GM19351 (cell line): ENCODE data around the gene GATA2.

Experiments used
- ATAC-seq: cut with Tn5 transposase; IDR thresholded peaks from one replicate; pipeline ENCODE4 v1.9.1; 2021; ENCODE audit warnings: mild to moderate bottlenecking, moderate library complexity; ENCODE audit not compliant: unreplicated experiment

The GATA2 gene

DNA sequence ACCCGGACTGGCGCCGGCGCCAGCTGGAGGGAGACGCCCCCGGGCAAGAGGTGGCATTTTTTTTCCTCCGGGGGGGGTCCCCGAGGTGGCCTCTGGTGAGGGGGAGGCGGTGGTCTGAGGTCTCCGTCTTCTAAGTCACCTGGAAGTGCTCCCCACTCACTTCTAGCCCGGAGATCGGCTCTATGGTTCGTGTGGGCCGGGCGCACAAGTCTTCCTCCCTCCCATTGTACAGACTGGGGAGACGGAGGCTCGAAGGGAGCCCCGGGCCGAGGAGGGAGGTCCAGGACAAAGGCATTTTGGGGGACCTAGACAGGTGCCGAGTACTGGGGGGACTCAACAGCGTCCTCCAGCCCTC is 4.4 kb downstream of the GATA2 start:
- ATAC-seq, result no peak

DNA sequence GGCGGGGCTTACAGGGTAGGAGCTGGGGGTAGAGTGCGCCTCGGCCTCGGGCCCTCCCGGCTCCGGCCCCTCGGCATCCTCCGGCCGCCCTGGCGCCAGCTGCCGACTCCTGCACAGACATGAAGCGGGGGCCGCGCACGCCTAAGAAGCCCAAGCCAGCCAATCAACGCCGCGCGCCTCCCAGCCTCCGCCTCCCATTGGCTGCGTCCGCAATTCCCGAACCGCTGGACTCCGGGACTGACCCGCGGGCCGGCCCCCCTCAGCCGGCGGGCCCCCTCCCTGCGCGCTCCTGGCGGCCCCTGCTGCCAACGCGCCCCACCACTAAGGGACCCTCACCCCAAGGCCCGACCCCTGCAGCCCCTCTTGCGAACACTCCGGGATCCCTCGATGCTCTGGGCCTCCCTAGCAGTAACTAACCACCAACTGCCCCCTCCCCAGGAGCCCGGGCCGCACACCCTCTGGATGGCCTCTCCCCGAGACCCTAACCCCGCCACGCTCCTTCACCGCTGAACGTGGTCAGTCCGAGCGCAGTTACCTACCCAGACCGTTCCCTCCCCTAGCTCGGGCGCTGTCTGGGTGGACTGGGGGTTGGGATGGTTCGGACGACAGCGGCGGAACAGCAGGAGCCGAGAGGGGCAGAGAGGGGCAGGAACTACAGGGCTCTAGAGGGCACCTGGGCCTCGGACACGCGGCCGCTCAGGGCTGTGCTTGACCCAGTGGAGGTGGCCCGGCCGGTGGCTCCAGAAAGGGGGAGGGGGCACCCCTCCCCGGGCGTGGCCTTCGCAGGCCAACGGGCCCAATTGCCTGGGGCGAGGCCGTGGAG is 5.0 kb downstream of the GATA2 start:
- peak; percentile 43 for ATAC-seq

DNA sequence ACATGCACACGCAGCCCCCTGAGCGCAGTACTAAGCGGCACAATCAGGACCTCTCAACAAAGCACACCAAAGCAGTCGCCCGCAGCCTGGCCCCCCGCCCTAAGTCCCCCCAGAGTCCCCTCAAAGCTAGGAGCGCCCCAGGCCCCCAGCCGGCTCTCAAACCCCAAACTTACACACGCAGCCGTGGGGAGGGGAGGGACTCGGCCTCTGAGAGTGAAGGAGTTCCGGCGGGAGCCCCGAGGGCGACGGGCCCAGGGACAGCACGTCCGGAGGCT is 5.5 kb downstream of the GATA2 start:
- ATAC-seq, result no peak

DNA sequence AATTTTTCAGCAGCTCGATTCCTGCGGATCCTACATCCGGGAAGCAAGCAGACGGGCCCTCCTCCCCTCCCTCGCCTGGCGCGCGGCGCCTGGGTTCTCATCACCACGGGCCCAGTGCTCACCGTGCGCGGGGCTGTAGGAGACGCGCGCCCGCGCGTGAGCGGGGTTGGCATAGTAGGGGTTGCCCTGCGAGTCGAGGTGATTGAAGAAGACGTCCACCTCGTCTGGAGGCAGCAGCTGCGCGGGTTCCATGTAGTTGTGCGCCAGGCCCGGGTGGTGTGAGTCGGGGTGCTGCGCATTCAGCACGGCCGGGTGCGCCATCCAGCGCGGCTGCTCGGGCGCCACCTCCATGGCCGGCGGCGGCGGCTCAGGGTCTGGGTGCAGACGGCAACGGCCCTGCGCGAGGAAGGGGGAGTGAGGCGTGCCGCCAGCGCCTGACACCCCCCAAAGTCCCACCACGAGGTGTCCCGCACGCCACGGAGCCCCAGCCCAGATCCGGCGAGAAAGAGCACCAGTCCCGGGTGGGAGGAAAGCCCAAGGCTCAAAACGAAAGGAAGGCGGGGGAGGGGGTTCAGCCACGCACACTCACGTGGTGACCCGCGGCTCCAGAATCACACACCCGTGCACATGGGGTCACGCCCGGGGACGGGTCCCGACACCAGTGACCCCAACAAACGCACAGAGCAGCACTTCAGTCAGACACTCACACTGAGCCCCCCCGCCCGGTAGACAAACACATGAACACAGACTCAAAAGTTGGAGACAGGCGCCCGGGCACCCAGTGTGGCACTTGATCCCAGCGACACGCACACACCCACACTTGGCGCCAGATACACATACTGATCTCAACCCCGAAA is 6.1 kb downstream of the GATA2 start:
- no peak for ATAC-seq

DNA sequence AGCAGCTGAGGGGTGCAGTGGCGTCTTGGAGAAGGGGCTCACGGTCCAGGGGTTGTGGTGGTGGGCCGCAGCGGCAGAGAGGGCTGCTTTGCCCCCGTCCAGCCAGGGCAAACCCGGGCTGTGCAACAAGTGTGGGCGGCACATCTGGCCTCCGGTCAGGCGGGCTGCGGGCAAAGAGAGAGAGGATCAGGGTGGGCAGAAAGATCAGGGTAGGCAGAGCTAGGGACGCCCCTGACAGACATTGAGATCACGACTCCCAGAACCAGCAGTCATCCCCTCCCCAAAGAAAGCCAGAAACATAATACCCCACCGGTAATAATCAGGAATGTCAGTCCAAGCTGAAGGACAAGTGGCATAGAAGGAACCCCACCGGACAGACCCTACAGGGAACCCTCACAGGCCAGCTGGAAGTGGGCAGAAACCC is 6.8 kb downstream of the GATA2 start:
- ATAC-seq, result no peak

DNA sequence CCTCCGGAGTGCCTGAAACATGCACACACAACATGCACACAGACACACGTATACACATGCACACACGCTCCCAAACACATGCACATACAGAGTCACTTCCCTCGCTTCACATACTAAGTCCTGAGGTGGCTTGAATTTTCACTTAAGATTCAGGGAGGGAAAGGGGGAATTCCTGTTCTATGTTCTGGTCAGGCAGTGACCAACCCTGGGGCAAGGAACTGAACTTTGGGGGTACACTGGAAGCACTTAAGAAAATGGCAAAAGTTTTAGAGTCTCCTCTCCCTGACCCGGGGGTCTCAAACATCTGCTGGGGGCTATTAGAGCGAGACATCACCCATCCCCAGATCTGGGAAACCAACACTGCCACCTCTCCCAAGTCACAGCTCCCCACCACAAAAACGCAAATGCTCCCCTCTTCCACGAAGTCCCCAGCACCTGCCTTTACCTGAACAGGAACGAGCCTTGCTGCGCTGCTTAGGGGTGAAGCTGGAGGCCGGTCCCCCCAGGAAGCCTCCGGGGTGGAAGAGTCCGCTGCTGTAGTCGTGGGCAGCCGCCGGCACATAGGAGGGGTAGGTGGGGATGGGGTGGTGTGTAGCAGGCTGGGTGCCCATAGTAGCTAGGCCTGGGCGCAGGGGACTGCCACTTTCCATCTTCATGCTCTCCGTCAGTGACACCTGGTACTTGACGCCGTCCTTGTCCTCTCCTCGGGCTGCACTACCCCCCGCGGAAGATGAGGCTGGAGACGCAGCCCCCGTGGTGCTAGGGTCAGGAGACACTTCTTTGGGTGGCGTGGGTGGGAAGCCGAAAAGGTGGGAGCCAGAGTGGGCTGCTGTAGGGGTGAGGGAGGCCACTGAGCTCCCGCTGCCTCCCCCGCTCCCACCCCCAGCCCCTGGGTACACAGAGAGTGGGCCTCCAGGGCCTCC is 7.5 kb downstream of the GATA2 start:
- no peak for ATAC-seq

DNA sequence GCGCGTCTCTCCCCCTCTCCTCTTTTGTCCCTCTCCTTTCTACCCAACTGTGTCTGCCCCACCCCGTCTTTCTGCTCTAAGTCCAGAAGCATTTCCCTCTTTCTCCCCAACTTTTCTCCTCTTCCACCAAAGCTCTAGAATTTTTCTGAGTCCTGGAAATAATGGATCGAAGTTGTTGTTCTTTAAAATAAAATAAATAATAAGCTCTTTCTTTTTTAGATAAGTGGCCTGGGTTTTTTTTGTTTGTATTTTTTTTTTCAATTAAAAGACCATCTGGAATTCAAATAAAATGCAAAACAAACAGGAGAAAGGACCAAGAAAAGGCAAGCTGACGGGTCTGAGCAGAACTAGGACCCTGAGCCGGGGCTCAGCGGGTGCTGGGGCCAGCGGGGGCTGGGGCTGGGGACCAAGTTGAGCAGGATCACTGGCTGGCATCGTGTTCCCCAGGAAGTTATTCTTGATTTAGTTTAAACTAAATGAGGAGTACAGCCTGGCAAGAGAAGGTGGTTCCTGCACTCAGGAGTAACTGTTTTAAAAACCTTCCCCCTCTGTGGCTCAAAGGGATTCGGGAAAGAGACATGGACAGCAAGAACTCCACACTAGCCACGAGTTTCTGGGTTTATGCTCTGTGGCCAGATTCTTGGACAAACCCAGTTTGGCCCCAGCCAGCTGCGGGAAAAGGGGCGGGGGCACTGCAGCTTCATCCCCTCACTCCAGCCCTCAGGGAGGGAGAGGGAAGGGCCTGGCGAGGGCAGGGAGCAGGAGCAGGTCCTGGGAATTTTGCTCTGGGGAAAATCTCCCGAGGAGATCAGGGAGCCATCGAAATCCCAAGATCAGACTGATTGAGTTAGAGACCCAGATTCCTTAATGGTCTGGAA is 8.4 kb downstream of the GATA2 start:
- ATAC-seq, result no peak

DNA sequence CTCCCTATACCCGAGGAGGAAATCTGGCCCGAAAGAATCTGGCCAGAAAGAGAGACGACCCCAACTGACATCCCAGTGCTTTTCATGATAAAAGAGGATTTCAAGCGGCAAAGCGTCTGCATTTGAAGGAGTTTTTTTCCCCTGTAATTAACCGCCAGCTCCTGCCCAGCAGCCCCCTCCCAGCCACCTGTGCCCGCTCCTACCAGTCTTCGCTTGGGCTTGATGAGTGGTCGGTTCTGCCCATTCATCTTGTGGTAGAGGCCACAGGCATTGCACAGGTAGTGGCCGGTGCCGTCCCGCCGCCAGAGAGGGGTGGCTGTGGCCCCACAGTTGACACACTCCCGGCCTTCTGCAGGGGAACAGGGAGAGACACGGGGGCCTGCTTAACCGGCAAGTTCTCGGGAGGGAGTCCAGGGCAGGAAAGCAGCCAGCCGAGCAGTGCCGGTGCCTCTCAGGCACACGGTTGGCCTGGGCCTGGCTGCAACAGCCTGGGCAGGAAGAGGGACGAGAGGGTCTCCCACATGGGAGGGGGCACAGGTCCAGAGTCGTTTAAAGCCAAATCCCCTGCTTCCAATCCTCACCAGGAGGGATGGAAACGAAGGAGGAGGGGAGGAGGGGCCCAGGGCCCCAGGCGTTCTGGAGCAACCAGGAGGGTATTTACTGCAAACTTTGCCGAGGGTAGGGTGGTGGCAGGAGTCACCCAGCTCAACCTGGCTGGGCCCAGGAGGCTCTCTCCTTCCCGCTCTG is 9.2 kb downstream of the GATA2 start:
- no peak for ATAC-seq

DNA sequence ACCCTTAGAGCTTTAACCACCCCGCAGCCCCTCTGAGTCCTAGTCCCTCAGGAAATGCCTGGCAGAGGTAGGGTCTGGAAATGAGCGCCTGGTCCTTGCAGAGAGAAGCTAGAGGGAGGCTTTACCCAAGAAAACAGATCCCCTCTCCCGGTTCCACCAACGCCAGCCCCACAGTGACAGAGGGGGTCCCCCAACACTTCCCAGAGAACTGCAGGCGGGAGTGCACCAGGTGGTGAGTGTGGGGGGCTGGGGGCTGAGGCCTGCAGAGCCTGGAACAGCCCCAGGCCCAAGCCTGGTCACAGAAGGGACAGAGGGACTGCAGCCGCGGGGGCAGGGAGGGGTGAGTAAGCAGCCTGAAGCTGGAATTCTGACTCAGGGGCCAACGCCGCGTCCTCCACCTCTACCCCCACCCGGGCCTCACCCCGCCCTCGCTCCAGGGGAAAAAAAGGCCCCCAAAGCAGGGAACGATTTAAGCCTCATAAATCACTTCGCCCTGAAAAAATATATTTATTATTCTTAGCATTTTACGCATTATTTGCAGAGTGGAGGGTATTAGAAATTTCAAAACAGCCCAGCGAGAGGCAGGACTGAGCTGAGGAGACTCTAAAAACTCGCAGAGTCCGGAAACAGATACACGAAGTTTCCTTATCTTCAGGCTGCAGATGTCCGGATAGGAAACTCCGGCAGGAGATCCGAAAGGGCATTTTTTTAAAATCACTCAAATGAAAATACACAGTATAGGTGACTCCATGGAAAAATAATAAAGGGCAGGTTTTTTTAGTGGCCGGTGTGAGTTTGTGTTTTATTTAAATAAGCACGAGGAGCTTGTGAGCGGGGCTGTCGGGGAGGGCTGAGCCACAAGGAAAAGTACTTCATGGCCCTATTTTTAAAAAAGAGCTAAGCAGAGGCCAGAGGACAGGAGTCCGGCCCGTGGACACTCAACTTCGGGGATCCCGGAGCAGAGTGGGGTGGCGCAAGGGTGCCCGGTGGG is 10.0 kb downstream of the GATA2 start:
- ATAC-seq, result no peak

DNA sequence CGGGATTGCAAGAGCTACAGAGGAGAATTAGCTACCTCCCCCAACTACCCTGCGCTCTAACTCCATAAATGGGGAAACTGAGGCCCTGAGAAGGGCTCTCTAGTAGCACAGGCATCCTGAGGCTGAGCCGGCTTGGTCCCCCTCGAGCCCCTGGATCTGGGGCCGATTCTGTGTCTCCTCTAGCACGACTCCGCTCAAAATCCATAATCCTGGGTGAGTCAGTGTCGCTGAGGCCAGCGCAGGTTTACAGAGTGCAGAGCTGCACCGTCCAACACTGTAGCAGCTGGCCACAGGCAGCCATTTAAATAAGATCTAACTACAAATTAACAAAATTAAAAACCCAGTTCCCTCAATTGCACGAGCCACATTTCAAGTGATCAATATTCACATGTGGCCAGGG is 10.8 kb downstream of the GATA2 start:
- no peak for ATAC-seq

DNA sequence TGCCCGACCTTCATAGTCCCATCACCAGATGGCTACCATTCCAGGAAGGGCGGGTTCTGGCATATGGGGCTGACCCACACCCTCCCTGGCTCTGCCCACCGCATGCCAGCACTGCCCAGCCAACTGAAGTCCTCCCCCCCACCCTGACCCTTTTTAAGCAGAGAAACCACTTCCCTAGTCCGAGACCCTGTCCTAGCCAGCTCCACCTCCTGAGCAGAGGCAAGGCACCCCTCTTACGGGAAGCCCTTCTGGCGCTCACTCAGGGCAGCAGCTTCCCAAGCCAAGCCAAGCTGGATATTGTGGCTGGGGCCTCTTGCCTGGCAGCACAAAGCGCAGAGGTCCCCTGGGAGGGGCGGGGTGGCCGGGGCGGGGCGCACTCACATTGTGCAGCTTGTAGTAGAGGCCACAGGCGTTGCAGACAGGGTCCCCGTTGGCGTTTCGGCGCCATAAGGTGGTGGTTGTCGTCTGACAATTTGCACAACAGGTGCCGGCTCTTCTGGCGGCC is 11.5 kb downstream of the GATA2 start:
- no peak for ATAC-seq

DNA sequence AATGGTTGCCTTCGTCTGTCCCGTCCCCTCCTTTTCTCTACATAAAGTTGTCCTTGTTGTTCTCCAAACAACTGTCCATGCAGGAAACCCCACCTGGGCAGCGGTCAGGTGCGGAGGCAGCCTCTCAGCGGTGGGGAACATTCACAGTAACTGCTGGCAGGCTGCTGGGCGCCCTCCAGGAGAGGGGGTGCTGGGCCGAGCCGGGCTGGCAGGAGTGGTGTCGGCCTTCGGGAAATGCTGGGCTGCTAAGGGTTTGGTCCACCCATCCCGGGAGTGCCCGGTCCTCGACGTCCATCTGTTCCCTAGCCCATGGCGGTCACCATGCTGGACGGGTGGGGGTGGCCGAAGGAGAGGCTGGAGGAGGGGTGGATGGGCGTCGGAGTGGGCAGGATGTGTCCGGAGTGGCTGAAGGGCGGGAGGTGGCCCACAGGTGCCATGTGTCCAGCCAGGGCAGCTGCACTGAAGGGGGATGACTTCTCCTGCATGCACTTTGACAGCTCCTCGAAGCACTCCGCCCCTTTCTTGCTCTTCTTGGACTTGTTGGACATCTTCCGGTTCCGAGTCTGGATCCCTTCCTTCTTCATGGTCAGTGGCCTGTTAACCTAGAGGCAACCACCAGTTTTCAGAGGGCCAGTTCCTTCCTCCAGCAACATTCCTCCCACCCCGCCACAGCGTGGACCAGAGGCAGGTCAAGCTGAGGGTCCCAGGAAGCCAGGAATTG is 12.1 kb downstream of the GATA2 start:
- ATAC-seq, result no peak

DNA sequence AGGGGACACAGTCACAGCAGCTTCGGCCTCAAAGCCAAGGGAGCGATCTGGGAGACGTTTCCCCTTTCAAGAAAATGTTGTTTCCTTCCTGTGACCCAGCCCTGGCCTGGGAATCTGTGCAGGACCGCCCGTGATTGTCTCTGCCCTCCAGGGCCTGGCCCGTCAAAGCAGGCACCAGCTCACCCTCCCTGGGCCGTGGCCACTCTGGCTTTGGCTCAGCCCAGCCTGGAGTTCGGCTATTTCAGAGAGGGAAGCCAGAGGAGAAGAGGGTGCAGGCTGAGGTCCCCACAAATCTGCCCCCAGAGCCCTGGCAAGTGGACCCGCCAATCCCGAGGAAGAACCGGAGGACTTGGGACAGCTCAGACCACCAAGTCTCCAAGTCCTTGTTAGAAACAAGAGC is 12.7 kb downstream of the GATA2 start:
- ATAC-seq, result no peak

DNA sequence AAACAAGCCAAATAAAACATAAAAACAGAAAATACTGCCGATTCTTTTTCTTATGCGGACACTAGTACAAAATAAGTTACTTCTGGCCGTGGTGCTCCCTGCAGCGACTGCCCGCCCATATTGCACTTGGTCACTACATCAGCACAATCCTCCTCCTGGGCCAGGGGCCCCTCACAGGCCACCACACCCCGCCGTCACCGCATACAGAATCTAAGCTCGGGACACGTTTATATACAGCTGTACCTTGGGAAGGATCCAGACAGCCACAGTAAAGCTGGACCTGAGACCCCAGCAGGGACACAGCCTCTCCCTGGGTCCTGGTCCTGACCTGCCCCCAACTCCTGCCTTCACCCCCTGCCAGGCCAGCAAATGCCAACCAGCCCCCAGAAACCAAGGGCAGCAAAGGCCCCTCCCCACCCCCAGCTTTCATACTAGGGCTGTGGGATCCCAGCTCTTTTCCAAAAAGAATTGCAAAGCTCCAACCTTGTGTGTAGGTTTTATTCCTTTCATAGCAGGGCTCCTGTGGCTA is 13.4 kb downstream of the GATA2 start:
- ATAC-seq, result no peak

DNA sequence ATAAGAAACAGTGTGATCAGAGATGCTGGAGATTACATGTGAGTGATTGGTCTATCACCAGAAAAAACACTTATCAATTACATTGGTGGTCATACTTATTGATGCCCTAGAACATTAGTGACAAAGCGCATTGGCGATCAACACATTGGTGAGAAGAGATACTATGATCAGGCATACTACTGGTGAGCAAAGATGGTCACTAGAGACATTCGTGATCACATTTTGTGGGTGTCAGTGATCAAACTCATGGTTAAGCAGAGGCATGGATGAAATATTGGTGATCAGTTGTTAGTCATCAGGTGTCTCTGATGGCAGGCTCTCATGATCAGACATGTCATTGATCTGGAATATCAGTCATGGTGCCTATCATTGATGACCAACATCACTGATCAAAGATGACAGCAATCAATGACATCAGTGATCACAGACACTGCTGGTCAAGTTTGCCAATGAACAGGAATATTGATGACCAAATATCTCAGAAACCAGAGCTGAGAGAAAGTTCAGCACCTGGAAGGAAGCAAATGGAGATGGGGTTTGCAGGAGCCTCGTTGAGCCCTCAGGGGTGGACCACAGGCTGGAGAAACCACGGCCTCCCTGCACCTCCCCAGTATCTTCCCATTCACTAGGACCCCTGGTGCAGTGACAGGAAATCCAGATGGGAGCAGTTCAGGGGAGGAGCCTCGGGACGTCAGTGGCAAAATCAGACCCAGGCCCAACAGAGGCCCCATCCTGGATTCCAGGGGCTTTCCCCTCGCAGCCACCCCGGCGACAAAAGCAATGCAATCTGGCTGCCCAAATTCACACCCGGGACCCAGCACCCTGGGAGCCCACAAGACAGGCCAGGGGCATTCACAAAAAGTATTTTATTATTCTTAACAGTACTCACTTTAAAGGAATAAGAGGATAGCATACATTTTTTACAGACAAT is 14.2 kb downstream of the GATA2 start:
- no peak for ATAC-seq

DNA sequence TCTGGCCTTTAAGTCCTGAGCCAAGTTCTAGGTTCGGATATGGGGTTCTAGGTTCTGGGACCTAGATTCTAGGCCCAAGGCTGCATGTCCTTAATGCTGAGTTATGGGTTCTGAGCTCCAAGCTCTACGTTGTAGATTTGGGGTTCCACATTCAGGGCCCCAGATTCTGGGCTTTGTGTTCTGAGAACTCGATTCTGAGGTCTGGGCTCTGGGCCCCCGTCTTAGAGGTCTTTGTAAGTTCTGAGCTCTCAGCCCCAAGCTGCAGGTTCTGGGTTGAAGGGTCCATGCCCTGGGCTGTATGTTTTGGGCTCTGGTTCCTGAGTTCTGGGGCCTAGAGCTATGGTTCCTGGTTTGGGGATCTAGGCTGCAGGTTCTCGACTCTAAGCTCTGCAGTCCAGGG is 16.3 kb downstream of the GATA2 start:
- ATAC-seq, result no peak
